GM19239 (cell line): ENCODE results near the gene PBX3.

Experiments used
- DNase-seq: peaks from one replicate; pipeline ENCODE4 v3.0.0; 2011; ENCODE audit warnings: low spot score; ENCODE audit not compliant: insufficient read length
- FAIRE-seq: peaks from 2 replicates; lab custom pipeline; 2011; peaks lifted over from hg19 to GRCh38; lab: Jason Lieb, UNC

The PBX3 gene

DNA sequence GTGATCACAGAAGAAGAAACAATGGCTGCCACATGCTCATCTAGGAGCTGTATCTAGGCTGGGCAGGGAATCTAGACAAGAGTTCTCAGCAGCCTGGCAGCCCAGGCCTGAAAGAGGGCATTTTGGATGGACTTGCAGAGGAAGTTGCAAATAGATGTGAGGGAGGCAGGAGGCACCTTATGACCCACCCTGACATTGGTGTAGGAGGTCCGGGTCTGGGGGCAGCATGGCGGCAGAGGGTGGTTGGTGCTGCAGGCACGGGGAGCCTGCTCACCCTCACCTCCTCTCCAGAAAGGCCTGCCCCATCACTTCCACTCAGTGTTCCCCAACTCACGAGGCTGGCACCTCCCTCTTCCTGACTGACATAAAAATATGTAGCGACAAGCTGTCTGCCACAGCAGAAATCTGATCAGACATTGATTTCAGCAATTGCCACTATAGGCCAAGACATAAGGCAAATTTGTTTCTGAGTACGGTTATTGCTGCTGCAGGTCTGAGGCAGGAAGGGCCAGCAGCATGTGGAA lies 217.6 kb downstream of the PBX3 start:
- DNase-seq (no peak), FAIRE-seq (no peak)

DNA sequence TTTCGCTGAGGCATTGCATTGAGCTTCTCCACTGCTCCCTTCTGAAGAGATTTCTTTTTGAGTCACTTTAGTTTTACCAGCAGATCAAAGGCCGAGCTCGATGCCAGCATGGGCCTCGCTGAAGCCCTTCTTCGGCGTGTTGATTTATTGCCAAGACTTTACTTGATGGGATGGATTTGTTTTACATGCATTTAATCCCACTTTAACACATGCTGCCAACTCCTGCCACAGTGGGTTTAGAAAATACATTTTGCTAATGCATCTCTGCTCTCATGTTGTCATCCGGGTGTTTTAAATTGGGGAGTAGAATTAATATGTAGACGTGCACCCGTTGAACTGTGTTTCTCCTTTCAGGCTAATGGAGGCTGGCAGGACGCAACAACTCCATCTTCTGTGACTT lies 218.3 kb downstream of the PBX3 start:
- FAIRE-seq (no peak), DNase-seq (no peak)

GRCh38 chr9:125966466-125966865 lies 219.3 kb downstream of the PBX3 start:
- DNase-seq: no peak
- FAIRE-seq: no peak

DNA sequence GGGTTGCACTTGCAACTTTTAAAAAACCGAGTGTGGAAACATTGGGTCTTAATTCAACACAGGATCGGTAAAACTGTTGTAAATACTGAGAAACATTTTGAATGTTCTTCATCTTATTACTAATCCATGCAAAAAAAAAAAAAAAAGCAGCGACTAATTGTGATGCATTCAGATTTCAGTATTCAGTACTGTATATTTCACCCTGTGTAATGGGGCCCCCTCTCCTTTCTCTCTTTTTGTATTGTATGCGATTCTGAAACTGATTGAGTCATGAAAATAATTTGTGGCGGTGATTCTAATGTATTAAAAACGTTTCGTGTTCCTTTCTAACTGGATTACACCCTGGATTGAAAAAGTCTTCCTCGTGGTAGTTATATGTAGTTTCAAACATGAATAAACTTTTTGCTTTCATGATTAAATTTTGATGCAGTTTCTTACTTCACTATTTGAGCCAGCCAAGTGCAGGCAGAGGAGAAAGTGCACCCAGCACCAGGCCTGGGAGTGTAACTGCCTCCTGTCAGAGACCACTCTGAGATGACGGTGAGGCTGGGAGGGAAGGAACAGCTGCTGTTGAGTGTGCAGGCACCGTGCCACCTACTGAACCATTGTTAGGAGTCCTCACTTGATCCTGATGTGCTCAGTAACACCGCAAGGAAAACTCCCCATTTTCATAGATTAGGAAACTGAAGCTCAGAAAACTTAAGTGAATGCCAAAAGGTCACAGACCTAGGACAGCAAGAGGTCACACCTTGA lies 220.0 kb downstream of the PBX3 start:
- FAIRE-seq: no peak
- no peak for DNase-seq

GRCh38 chr9:125968714-125969374 lies 221.7 kb downstream of the PBX3 start:
- no peak for DNase-seq

GRCh38 chr9:125969462-125969861 lies 222.3 kb downstream of the PBX3 start:
- FAIRE-seq: no peak
- DNase-seq: no peak

More at GRCh38 chr9:125968714-125969374, 221.7 kb downstream of the PBX3 start:
- FAIRE-seq: no peak

- no peak for FAIRE-seq
- DNase-seq: no peak
Observed at GRCh38 chr9:125969868-125970267, 222.7 kb downstream of the PBX3 start.

DNA sequence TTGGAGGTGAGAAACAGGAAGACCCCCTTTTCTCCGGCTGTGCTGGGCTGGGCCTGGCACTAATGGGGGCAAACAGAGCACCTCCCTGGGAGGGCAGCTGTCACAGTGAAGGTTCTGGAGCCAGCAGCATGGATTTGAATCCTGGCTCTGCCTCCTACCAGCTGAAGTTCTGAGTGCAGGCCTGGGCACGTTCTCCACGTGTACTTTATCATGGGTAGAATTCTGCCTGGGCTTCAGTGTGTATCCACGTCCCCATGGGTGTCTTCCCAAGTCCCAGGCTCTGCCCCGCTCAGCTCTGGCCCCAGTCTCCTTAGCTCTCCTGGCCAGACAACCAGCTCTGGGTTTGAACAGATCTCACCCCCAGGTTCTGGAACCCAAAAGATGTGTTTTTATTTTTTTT lies 223.2 kb downstream of the PBX3 start:
- FAIRE-seq (no peak), DNase-seq (no peak)

DNA sequence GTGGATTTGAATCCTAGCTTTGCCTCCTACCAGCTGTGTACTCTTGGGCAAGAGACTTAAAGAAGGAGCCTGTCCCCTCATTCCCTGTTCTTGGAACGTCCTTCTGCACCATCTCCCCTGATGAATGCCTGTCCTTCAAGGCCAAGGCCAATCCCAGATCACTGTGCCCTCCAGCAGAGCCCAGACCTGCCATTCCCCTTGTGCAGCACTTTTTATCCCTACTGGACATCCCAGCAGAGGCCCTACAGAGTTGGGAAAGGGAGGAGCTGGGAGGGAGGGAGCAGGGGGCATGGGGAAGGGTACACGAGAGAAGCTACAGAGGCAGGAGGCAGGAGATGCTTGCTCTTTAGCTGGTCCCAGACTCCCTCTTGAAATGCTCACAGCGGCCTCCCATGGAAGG lies 223.9 kb downstream of the PBX3 start:
- FAIRE-seq (no peak), DNase-seq (no peak)

- DNase-seq (no peak), FAIRE-seq (no peak)
Observed at GRCh38 chr9:125972012-125972729, 225.0 kb downstream of the PBX3 start.

- FAIRE-seq (no peak), DNase-seq (no peak)
Observed at GRCh38 chr9:125973547-125973946, 226.4 kb downstream of the PBX3 start.

DNA sequence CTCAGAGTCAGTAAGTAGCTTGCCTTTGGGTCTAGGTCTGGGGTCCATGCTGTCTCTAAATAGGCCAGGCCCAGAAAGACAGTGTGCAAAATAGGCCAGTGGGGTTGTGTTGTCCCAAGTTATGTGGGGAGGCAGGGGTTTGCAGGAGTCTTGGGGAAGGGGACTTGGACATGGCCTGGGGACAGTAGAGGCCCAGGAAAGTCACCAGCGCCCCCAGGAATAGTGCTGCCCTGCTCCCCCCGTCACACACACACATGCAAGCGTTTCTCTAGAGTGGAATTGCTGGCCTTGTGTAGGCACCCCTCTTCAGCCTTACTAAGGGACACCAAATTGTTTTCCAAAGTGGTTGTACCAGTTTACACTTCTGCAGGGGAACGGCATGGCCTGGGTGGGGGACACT lies 227.5 kb downstream of the PBX3 start:
- DNase-seq (no peak), FAIRE-seq (no peak)

GRCh38 chr9:125977223-125977622 lies 230.1 kb downstream of the PBX3 start:
- no peak for FAIRE-seq
- no peak for DNase-seq

DNA sequence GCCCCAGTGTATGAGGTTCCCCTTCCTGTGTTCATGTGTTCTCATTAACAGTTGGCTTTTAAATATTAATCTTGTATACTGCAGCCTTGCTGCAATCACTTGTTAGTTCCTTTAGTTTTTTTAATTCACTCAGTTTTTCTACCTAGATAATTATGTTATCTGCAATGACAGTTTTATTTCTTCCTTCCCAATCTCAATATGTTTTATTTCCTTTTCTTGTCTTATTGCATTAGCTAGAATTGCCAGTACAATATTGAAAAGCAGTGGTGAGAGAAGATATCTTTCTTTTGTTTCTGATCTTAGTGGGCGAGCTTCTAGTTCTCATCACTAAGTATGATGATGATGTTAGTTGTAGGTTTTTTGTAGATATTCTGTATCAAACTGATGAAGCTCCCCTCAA lies 232.2 kb downstream of the PBX3 start:
- DNase-seq (no peak), FAIRE-seq (no peak)

DNA sequence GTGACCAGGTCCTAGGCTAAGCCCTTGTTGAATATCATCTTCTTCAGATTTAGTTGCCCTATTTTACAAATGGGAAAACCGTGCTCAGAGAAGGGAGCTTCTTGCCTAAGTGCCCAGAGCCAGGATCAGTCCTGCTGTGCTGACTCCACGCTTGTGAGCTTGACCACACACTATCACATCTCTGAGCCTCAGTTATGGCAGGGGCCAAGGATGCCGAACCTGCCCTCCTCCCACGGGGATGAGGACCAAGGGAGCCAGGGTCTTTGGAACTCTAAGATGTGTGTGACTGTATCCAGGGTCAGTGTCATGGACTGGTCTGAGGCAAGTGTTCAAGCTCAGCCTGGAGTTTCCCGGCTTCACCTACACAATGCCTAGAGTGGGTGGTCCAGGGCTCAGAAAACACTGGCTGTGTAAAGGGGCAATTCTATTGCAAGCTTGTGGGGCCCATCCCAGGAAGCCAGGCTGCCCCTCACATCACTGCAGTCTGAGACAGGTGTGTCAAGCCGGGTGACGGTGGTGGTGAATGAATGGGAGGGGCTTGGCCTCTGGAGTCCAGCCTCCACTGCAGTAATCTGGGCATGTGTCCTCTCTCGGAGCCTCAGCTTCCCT lies 235.7 kb downstream of the PBX3 start:
- no peak for DNase-seq
- FAIRE-seq: no peak

DNA sequence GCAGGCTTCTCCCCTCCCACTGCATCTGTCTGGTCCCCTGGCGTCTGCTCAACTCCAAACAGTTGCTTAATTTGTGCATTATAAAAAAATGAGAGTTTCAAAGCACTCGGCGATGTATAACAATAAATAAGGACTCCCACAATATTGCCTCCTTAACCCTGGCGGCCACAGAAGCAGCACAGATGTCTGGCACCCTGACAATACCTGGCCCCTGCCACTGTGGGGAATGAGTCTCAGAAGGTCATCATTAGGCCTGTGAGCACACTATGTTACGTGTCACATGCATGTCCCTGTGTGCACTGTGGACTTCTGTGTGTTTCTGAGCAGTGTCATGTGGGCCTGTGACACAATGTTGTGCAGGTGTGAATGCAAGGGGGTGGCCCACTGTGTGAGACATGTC lies 236.5 kb downstream of the PBX3 start:
- DNase-seq: no peak
- FAIRE-seq: no peak

GRCh38 chr9:125984461-125984860 lies 237.3 kb downstream of the PBX3 start:
- DNase-seq (no peak), FAIRE-seq (no peak)

DNA sequence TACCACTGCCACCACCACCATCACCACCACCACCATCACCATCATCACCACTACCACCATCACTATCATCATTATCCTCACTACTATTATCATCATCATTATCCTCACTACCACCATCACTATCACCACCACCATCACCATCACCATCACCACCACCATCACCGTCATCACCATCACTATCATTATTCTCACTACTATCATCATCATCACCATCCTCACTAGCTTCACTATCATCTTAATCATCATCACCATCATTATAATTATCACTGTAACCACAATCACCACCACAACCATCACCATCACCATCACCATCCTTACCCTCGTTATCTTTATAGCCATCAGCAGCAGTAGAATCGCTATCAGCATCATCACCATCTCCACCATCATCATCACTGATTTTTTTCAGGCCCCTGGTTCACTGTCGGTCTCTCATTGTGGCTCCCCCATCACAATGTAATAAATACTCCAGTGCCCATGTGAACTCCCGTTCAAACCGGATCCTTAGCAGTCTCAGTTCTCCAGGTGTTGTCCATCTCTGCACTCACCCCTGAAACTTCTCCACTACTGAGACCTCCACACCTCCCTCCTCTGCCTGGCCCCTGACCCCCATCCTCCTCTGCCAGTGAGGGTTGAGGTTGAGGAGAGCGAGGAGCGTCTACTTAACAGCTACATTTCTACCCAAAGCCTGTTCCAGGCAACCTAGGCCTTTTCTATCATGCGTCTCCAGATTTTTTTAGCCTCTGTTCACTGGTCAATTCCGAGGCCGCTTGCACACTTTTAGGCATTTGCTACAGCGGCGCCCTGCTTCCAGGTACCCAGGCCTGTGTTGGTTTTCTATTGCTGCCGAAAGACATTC lies 238.2 kb downstream of the PBX3 start:
- no peak for FAIRE-seq
- DNase-seq: no peak

DNA sequence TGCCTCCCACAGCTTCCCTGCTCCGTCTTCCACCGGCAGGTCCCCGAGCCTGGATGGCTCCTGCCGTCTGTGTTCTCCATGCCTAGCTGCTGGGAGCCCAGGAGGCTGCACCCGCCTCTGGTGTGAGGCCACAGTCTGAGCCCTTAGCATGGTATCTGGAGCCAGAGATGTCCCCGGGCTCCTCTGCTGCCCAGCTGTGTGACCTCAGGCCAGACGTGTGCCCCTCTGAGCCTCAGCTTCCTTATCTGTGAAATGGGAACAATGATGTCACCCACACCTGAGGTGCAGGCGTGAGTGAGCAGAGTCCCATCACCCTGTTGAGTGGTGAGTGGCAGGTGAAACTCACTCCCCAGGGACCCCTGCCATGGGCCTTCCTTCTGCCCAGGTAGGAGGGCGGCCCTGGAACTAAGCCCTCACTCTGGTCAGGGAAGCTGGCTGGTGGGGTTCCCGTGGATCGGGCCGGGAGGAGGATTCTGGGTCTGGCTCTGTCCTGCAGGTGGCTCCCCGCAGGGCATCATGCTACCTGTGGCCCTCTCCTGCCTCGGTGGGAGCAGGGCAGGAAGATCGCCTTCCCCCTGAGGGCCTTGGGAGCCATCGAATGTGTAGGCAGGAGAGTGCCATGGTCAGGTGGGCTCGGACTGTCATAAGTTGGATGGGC lies 239.0 kb downstream of the PBX3 start:
- DNase-seq: no peak
- no peak for FAIRE-seq
